IMR-90 (cell line): Measurements from ENCODE around the gene MEF2A. TPM values are rescaled to one million over a fixed set of nuclear protein-coding genes. Genes with fewer than 3 reads are reported as not detected.

ENCODE experiments used
- ATAC-seq: fragments of 200-7000 bp; cut with Tn5 transposase; 2 replicates; pipeline ENCODE4 v1.9.1; 2020; ENCODE audit warnings: low read depth, mild to moderate bottlenecking, moderate library complexity
- BruUV-seq: library from RNA; stranded (reverse); fragments of 400-500 nt; replicated peaks from 2 replicates; lab custom pipeline; 2021; lab: Mats Ljungman, UMichigan
- CTCF ChIA-PET: fragments of 300-600 bp; formaldehyde crosslinking; extraction: SDS; loops from one replicate; lab custom pipeline; 2021; ENCODE audit warnings: antibody characterized with exemption; lab: Yijun Ruan, JAX
- POLR2A ChIA-PET: fragments of 300-600 bp; sonication (Branson Sonifier 250); formaldehyde crosslinking; loops from one replicate; lab custom pipeline; 2022; ENCODE audit warnings: antibody characterized with exemption; ENCODE audit not compliant: unreplicated experiment; lab: Charles Lee
- DNase-seq: peaks from one replicate; pipeline ENCODE4 v3.0.0; 2013
- H2AFZ ChIP-seq: replicated peaks from 2 replicates; pipeline ENCODE3; 2013; ENCODE audit warnings: low read length, mild to moderate bottlenecking; ENCODE audit not compliant: poor library complexity
- H2AK5ac ChIP-seq: 2 replicates; pipeline ENCODE4 v1.6.1; 2013; ENCODE audit warnings: low read depth, low read length, inconsistent platforms
- H2AK9ac ChIP-seq: replicated peaks from 2 replicates; pipeline ENCODE3; 2013; ENCODE audit warnings: mild to moderate bottlenecking, low read depth, low read length, moderate library complexity; ENCODE audit not compliant: poor library complexity
- H2BK120ac ChIP-seq: 2 replicates; pipeline ENCODE4 v1.6.1; 2013; ENCODE audit warnings: low read depth, low read length, inconsistent platforms
- H2BK15ac ChIP-seq: 3 replicates; pipeline ENCODE4 v1.6.1; 2013; ENCODE audit warnings: low read depth, low read length, inconsistent platforms
- H2BK20ac ChIP-seq: 2 replicates; pipeline ENCODE4 v1.6.1; 2013; ENCODE audit warnings: low read depth, mild to moderate bottlenecking, inconsistent platforms, low read length, moderate library complexity
- H2BK5ac ChIP-seq: 2 replicates; pipeline ENCODE4 v1.6.1; 2013; ENCODE audit warnings: mild to moderate bottlenecking, low read depth, low read length, inconsistent platforms; ENCODE audit not compliant: poor library complexity, severe bottlenecking
- H3K14ac ChIP-seq: replicated peaks from 2 replicates; pipeline ENCODE4 v1.6.1; 2013; ENCODE audit warnings: low read depth, low read length, inconsistent platforms
- H3K18ac ChIP-seq: 2 replicates; pipeline ENCODE4 v1.6.1; 2013; ENCODE audit warnings: low read depth, low read length, control low read depth
- H3K23ac ChIP-seq: 2 replicates; pipeline ENCODE4 v1.6.1; 2013; ENCODE audit warnings: low read depth, low read length, inconsistent platforms
- H3K27ac ChIP-seq: 2 replicates; pipeline ENCODE4 v1.5.1; 2013; ENCODE audit warnings: mild to moderate bottlenecking, control low read depth, low read length; ENCODE audit not compliant: insufficient read depth
- H3K27me3 ChIP-seq: 2 replicates; pipeline ENCODE4 v1.6.1; 2013; ENCODE audit warnings: low read length; ENCODE audit not compliant: control insufficient read depth, insufficient read depth
- H3K36me3 ChIP-seq: 2 replicates; pipeline ENCODE4 v1.6.1; 2013; ENCODE audit warnings: low read length, mixed read lengths; ENCODE audit not compliant: control insufficient read depth, insufficient read depth
- H3K4ac ChIP-seq: 2 replicates; pipeline ENCODE4 v1.6.1; 2013; ENCODE audit warnings: low read depth, low read length, inconsistent platforms
- H3K4me1 ChIP-seq: 2 replicates; pipeline ENCODE4 v1.6.1; 2013; ENCODE audit warnings: low read length, mixed read lengths; ENCODE audit not compliant: control insufficient read depth, insufficient read depth
- H3K4me2 ChIP-seq: 2 replicates; pipeline ENCODE4 v1.6.1; 2013; ENCODE audit warnings: low read depth, mild to moderate bottlenecking, control low read depth, low read length, moderate library complexity
- H3K4me3 ChIP-seq: 2 replicates; pipeline ENCODE4 v1.5.1; 2013; ENCODE audit warnings: low read depth, mild to moderate bottlenecking, control low read depth, low read length, moderate library complexity; ENCODE audit not compliant: insufficient read depth
- H3K56ac ChIP-seq: 2 replicates; pipeline ENCODE4 v1.6.1; 2013; ENCODE audit warnings: low read length, inconsistent platforms; ENCODE audit not compliant: insufficient read depth; ENCODE audit errors: extremely low read depth
- H3K79me1 ChIP-seq, 2 experiments: 2 replicates each; pipeline ENCODE4 v1.6.1; 2013; ENCODE audit warnings: low read length in 2 of 2, inconsistent platforms in 1 of 2, low read depth in 1 of 2
- H3K9ac ChIP-seq: 2 replicates; pipeline ENCODE4 v1.6.1; 2013; ENCODE audit warnings: low read depth, low read length, control low read depth
- H3K9me1 ChIP-seq: 2 replicates; pipeline ENCODE4 v1.6.1; 2013; ENCODE audit warnings: low read length, inconsistent platforms; ENCODE audit not compliant: insufficient read depth
- H3K9me3 ChIP-seq: 2 replicates; pipeline ENCODE4 v1.6.1; 2013; ENCODE audit warnings: low read length; ENCODE audit not compliant: control insufficient read depth, insufficient read depth
- H4K20me1 ChIP-seq: 2 replicates; pipeline ENCODE4 v1.6.1; 2013; ENCODE audit warnings: low read length, inconsistent platforms; ENCODE audit not compliant: insufficient read depth
- H4K5ac ChIP-seq: 2 replicates; pipeline ENCODE4 v1.6.1; 2013; ENCODE audit warnings: mild to moderate bottlenecking, low read depth, low read length, control low read depth
- H4K8ac ChIP-seq, 2 experiments: 2 replicates each; pipeline ENCODE4 v1.6.1; 2013; ENCODE audit warnings: low read depth in 2 of 2, low read length in 2 of 2, control low read depth in 1 of 2, inconsistent platforms in 1 of 2
- H4K91ac ChIP-seq: 2 replicates; pipeline ENCODE4 v1.6.1; 2013; ENCODE audit warnings: low read depth, low read length, inconsistent platforms; ENCODE audit not compliant: insufficient read depth
- BHLHE40 ChIP-seq: fragments of 150-350 bp; IDR thresholded peaks from 2 replicates; pipeline ENCODE4 v1.6.1; 2016; ENCODE audit warnings: mild to moderate bottlenecking, low read depth, low read length
- CEBPB ChIP-seq: IDR thresholded peaks from 2 replicates; pipeline ENCODE4 v1.6.1; 2012; ENCODE audit warnings: low read depth, low read length, improper control_type of control experiment
- CTCF ChIP-seq: conservative IDR thresholded peaks from 2 replicates; pipeline ENCODE4 v1.5.1; 2012; ENCODE audit warnings: mild to moderate bottlenecking, low read depth, low read length, improper control_type of control experiment
- ELK1 ChIP-seq: fragments of 150-350 bp; IDR thresholded peaks from 2 replicates; pipeline ENCODE4 v1.6.1; 2016; ENCODE audit warnings: low read depth, mild to moderate bottlenecking, low read length, moderate library complexity, borderline replicate concordance
- FOS ChIP-seq: fragments of 150-350 bp; IDR thresholded peaks from 2 replicates; pipeline ENCODE4 v1.6.1; 2016; ENCODE audit warnings: low read depth, low read length
- MAFK ChIP-seq: IDR thresholded peaks from 2 replicates; pipeline ENCODE4 v1.6.1; 2012; ENCODE audit warnings: low read depth, low read length, improper control_type of control experiment
- MXI1 ChIP-seq: IDR thresholded peaks from 2 replicates; pipeline ENCODE4 v1.6.1; 2012; ENCODE audit warnings: low read depth, mild to moderate bottlenecking, low read length, moderate library complexity, borderline replicate concordance
- RAD21 ChIP-seq: IDR thresholded peaks from 2 replicates; pipeline ENCODE4 v1.6.1; 2012; ENCODE audit warnings: low read length, improper control_type of control experiment
- RCOR1 ChIP-seq: IDR thresholded peaks from 2 replicates; pipeline ENCODE4 v1.6.1; 2012; ENCODE audit warnings: mild to moderate bottlenecking, low read length, improper control_type of control experiment; ENCODE audit not compliant: insufficient replicate concordance
- RFX5 ChIP-seq: IDR thresholded peaks from 2 replicates; pipeline ENCODE4 v1.8.0; 2012; ENCODE audit warnings: low read depth, mild to moderate bottlenecking, low read length, moderate library complexity
- USF2 ChIP-seq: fragments of 150-350 bp; IDR thresholded peaks from 2 replicates; pipeline ENCODE4 v1.6.1; 2017; ENCODE audit warnings: mild to moderate bottlenecking, antibody characterized with exemption, low read length, low read depth
- whole genome bisulfite sequencing, 2 experiments: methylation state at CpG; one replicate each; pipeline versions ENCODE4 v1.1.5 to v1.1.7; 2013; ENCODE audit warnings: missing lambda C conversion rate in 2 of 2; ENCODE audit not compliant: insufficient read length in 1 of 2; ENCODE audit errors: extremely low coverage in 2 of 2; 5-methylcytosine and 5-hydroxymethylcytosine counted together
- dilution Hi-C: fragments of 300-500 bp; cut with HindIII; formaldehyde crosslinking; loops from one replicate; pipeline ENCODE4 v1.14.3; 2018; ENCODE audit warnings: low sequenced_read_pairs; ENCODE audit not compliant: unreplicated experiment
- in situ Hi-C: fragments of 300-500 bp; cut with MboI; formaldehyde crosslinking; loops from 3 replicates; pipeline ENCODE4 v1.14.3; 2019; ENCODE audit warnings: low sequenced_read_pairs, inconsistent platforms, mixed read lengths
- intact Hi-C: fragments of 100-400 bp; cut with micrococcal nuclease; formaldehyde crosslinking; loops from 2 replicates; pipeline ENCODE4 v1.10.0; 2022
- polyA plus RNA-seq, 3 experiments: library from polyadenylated mRNA; depleted of rRNA; stranded (reverse); fragments of >200 nt; gene quantifications; 2 replicates each; pipeline ENCODE4 v1.2.3, GENCODE V29; 2012; ENCODE audit warnings: low replicate concordance in 1 of 3
- total RNA-seq: library from RNA; depleted of rRNA; stranded (reverse); fragments of >200 nt; gene quantifications from 2 replicates; pipeline ENCODE4 v1.2.3, GENCODE V29; 2012

Gene MEF2A
- total and polyA plus RNA-seq, 2 of the 4 experiments (the other 2 are of a cell fraction), result 16.1 to 16.7 TPM

GRCh38 chr15:99692825-99693224 is 127.0 kb downstream of the MEF2A start:
- H2AK5ac ChIP-seq, result no peak overlapping the region
- H2BK5ac ChIP-seq, result no peak overlapping the region
- no peaks in the 10 kb centered on the region for H3K27me3 ChIP-seq
- H3K9me1 ChIP-seq, result peaks cover 4% of the 10 kb centered on the region; the same call in 1 of the 2 replicates
- no peak overlapping the region for H3K23ac ChIP-seq
- no peak overlapping the region for H3K4me2 ChIP-seq
- no peak overlapping the region for H4K8ac ChIP-seq
- H3K56ac ChIP-seq, result no peak overlapping the region
- no peak overlapping the region for H2BK20ac ChIP-seq
- H3K36me3 ChIP-seq, result peaks cover 21% of the 10 kb centered on the region
- H3K9ac ChIP-seq, result no peak overlapping the region
- no peak overlapping the region; the same call in 2 of the 3 replicates for H2BK15ac ChIP-seq
- H3K14ac ChIP-seq, result no peak overlapping the region
- dilution Hi-C loops (no loop called here), in situ Hi-C loops (no loop called here), intact Hi-C loops (no loop called here)
- TF ChIP-seq FOS (no peak), ELK1 (no peak), RAD21 (no peak), RCOR1 (no peak), MAFK (no peak), RFX5 (no peak), USF2 (no peak), MXI1 (no peak), CTCF (no peak), CEBPB (no peak), BHLHE40 (no peak)
- H3K79me1 ChIP-seq, result peaks cover 0 to 6% of the 10 kb centered on the region in 2 experiments; a peak in 1 of 4 replicates
- H4K20me1 ChIP-seq, result no peaks in the 10 kb centered on the region
- H3K4me1 ChIP-seq, result no peaks in the 10 kb centered on the region
- no peak overlapping the region for H4K5ac ChIP-seq
- no peak overlapping the region for H2AK9ac ChIP-seq
- DNase-seq, result no peak
- no peak overlapping the region for H2BK120ac ChIP-seq
- CTCF ChIA-PET, result interaction anchor here (1.4 kb wide), 1 partner anchor 11 kb away, joined by 5 read pairs; no protein-coding TSS in a partner anchor
- H2AFZ ChIP-seq, result no peak overlapping the region
- no peak overlapping the region for H4K91ac ChIP-seq
- no peak for ATAC-seq
- no peak overlapping the region for H3K18ac ChIP-seq
- no TSS peak for BruUV-seq
- no peak overlapping the region for H3K4ac ChIP-seq
- POLR2A ChIA-PET, result no interaction called here
- H3K4me3 ChIP-seq, result no peak overlapping the region
- 93% methylated on average over 2 of the region's 3 CpGs; no CpG with 5 or more reads in 1 of the 2 experiments for WGBS, 2 experiments
- no peak overlapping the region for H3K27ac ChIP-seq
- H3K9me3 ChIP-seq, result no peaks in the 10 kb centered on the region
